CD4-positive, alpha-beta T cell treated with Interleukin-17A for 1 hour (primary cell): ENCODE data around the gene GNAL.

Source experiments
- DNase-seq: peaks from one replicate; pipeline ENCODE4 v3.0.0-alpha.2; 2020

GNAL gene

GRCh38 chr18:11729556-11729955 lies 40.5 kb downstream of the GNAL start:
- DNase-seq: no peak

- DNase-seq: peak; percentile 58
Measured at GRCh38 chr18:11733031-11733430, 44.0 kb downstream of the GNAL start.

GRCh38 chr18:11736656-11737055 lies 47.6 kb downstream of the GNAL start:
- no peak for DNase-seq

GRCh38 chr18:11739893-11740292 lies 50.8 kb downstream of the GNAL start:
- DNase-seq: no peak

- DNase-seq: no peak
Measured at GRCh38 chr18:11740461-11740860, 51.4 kb downstream of the GNAL start.

- peak; percentile 17 for DNase-seq
Measured at GRCh38 chr18:11741505-11742145, 52.6 kb downstream of the GNAL start.

- no peak for DNase-seq
Measured at GRCh38 chr18:11745521-11745920, 56.5 kb downstream of the GNAL start.

GRCh38 chr18:11747286-11747685 lies 58.2 kb downstream of the GNAL start:
- no peak for DNase-seq

- no peak for DNase-seq
Measured at GRCh38 chr18:11747731-11748130, 58.7 kb downstream of the GNAL start.

- DNase-seq: no peak
Measured at GRCh38 chr18:11749305-11749704, 60.2 kb downstream of the GNAL start.

- no peak for DNase-seq
Measured at GRCh38 chr18:11750171-11750570, 61.1 kb downstream of the GNAL start.

GRCh38 chr18:11750581-11751310 lies 61.7 kb downstream of the GNAL start:
- DNase-seq: no peak

- no peak for DNase-seq
Measured at GRCh38 chr18:11751341-11752115, 62.5 kb downstream of the GNAL start.

GRCh38 chr18:11752116-11752911 lies 63.2 kb downstream of the GNAL start:
- no peak for DNase-seq

GRCh38 chr18:11754979-11755378 lies 65.9 kb downstream of the GNAL start:
- DNase-seq: no peak

- DNase-seq: no peak
Measured at GRCh38 chr18:11757084-11757590, 68.1 kb downstream of the GNAL start.

GRCh38 chr18:11759456-11759855 lies 70.4 kb downstream of the GNAL start:
- no peak for DNase-seq

- DNase-seq: peak; percentile 13
Measured at GRCh38 chr18:11760498-11761167, 71.6 kb downstream of the GNAL start.

GRCh38 chr18:11761553-11761952 lies 72.5 kb downstream of the GNAL start:
- no peak for DNase-seq

- no peak for DNase-seq
Measured at GRCh38 chr18:11762429-11762828, 73.4 kb downstream of the GNAL start.

GRCh38 chr18:11767329-11767728 lies 78.3 kb downstream of the GNAL start:
- DNase-seq: no peak

- DNase-seq: no peak
Measured at GRCh38 chr18:11767935-11768334, 78.9 kb downstream of the GNAL start.
